BLaER1 treated with 17β-estradiol and CSF1 and Interleukin-3, amounts not matched to agents 10 nM and 100 nM (cell line): ENCODE data around the gene SIK3.
"Not testable (repeated sequence)": the region's sequence is repeated elsewhere in the genome, so short reads cannot be mapped to it uniquely, and the experiment has no call there.

Experiments used
- H3K27ac ChIP-seq, 11 experiments: shearing (Covaris generic); formaldehyde crosslinking; 2 replicates each; pipeline ENCODE4 v1.8.1; 2022
- H3K27me3 ChIP-seq, 11 experiments: shearing (Covaris generic); formaldehyde crosslinking; 2 replicates each; pipeline ENCODE4 v1.8.1; 2022
- H3K36me3 ChIP-seq, 11 experiments: shearing (Covaris generic); formaldehyde crosslinking; 2 replicates each; pipeline ENCODE4 v1.8.1; 2022
- H3K4me1 ChIP-seq, 10 experiments: shearing (Covaris generic); formaldehyde crosslinking; 2 replicates each; pipeline ENCODE4 v1.8.1; 2022
- H3K4me2 ChIP-seq, 11 experiments: shearing (Covaris generic); formaldehyde crosslinking; 2 replicates each; pipeline ENCODE4 v1.8.1; 2022
- H3K4me3 ChIP-seq, 10 experiments: shearing (Covaris generic); formaldehyde crosslinking; 2 replicates each; pipeline ENCODE4 v1.8.1; 2022
- H3K9ac ChIP-seq, 11 experiments: shearing (Covaris generic); formaldehyde crosslinking; 2 replicates each; pipeline ENCODE4 v1.8.1; 2022
- H3K9me3 ChIP-seq, 11 experiments: shearing (Covaris generic); formaldehyde crosslinking; replicated peaks in 1 of 11; 2 replicates each; pipeline ENCODE4 v1.8.1; 2022
- H4K20me1 ChIP-seq, 11 experiments: shearing (Covaris generic); formaldehyde crosslinking; 2 replicates each; pipeline ENCODE4 v1.8.1; 2022
- Cebpa-rat ChIP-seq, 11 experiments: shearing (Covaris generic); IDR thresholded peaks; 2 replicates each; pipeline ENCODE4 v1.8.1; 2022

SIK3 gene

DNA sequence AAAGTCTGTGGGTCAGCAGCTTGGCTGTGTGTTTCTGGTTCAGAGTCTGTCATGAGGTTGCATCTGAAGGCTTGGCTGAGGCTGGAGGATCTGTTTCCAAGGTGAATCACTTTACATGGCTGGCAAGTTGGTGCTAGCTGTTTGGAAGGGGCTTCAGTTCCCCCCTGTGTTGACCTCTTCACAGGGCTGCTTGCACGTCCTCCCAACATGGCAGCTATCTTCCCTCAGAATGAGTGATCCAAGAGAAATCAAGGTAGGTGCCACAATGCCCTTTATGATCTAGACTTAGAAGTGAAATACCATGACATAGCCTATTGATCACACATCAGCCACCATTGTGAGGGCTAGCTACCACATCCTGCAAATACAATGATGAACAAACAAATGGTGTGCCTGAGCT lies 285.1 kb downstream of the SIK3 start:
- H3K27ac ChIP-seq: no peak overlapping the region
- H3K9me3 ChIP-seq: no peaks in the 10 kb centered on the region
- H3K4me3 ChIP-seq: no peak overlapping the region
- no peak overlapping the region for H3K4me2 ChIP-seq
- no peaks in the 10 kb centered on the region for H3K36me3 ChIP-seq
- no peak for TF ChIP-seq Cebpa-rat (IDR thresholded peaks at IDR 0.05)
- no peak overlapping the region for H3K9ac ChIP-seq
- no peaks in the 10 kb centered on the region for H3K4me1 ChIP-seq
- no peaks in the 10 kb centered on the region for H3K27me3 ChIP-seq
- no peaks in the 10 kb centered on the region for H4K20me1 ChIP-seq

DNA sequence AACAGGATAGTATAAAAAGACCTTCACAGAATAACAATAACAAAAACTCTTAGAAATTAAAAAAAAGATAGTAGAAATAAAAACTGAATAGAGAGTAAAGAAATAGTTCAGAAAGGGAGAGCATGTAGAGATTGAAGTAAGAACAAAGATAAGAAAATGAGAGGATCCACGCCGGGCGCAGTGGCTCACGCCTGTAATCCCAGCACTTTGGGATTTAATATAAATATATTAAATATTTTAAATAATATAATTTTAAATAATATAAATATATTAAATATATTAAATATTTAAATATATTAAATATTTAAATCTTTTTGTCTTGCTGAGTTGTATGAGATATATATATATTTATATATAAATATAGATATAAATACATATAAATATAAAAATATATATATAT lies 286.1 kb downstream of the SIK3 start:
- H4K20me1 ChIP-seq: no peaks in the 10 kb centered on the region
- H3K36me3 ChIP-seq: no peaks in the 10 kb centered on the region
- no peaks in the 10 kb centered on the region for H3K9me3 ChIP-seq
- no peak overlapping the region for H3K27ac ChIP-seq
- no peak overlapping the region for H3K9ac ChIP-seq
- H3K27me3 ChIP-seq: no peaks in the 10 kb centered on the region
- H3K4me1 ChIP-seq: no peaks in the 10 kb centered on the region
- TF ChIP-seq Cebpa-rat (IDR thresholded peaks at IDR 0.05): no peak
- H3K4me2 ChIP-seq: no peak overlapping the region
- H3K4me3 ChIP-seq: no peak overlapping the region

DNA sequence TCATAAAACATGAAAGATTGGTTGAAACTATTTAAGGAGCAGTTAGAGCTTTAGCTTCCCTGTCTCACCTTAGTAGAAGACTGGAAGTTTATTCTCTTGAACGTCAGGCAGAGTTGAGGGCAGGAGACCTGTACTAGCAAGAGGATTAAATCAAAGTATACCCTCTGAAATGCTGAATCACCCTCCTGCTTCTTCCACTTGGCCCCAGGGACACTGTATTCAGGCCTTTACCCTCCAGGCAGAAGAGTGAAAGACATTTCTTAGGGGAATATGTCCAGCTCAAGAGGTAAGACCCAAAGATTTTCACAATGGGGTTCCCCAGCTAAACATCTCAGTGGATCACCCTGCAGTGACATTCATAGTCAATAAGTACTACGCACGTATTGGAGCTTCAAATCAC lies 287.0 kb downstream of the SIK3 start:
- Histone ChIP-seq H3K27me3 (no peaks in the 10 kb centered on the region), H3K9me3 (no peaks in the 10 kb centered on the region), H3K9ac (no peak overlapping the region), H3K27ac (no peak overlapping the region), H4K20me1 (no peaks in the 10 kb centered on the region), H3K36me3 (no peaks in the 10 kb centered on the region), H3K4me3 (no peak overlapping the region), H3K4me2 (no peak overlapping the region), H3K4me1 (no peaks in the 10 kb centered on the region)
- TF ChIP-seq Cebpa-rat (IDR thresholded peaks at IDR 0.05): no peak

DNA sequence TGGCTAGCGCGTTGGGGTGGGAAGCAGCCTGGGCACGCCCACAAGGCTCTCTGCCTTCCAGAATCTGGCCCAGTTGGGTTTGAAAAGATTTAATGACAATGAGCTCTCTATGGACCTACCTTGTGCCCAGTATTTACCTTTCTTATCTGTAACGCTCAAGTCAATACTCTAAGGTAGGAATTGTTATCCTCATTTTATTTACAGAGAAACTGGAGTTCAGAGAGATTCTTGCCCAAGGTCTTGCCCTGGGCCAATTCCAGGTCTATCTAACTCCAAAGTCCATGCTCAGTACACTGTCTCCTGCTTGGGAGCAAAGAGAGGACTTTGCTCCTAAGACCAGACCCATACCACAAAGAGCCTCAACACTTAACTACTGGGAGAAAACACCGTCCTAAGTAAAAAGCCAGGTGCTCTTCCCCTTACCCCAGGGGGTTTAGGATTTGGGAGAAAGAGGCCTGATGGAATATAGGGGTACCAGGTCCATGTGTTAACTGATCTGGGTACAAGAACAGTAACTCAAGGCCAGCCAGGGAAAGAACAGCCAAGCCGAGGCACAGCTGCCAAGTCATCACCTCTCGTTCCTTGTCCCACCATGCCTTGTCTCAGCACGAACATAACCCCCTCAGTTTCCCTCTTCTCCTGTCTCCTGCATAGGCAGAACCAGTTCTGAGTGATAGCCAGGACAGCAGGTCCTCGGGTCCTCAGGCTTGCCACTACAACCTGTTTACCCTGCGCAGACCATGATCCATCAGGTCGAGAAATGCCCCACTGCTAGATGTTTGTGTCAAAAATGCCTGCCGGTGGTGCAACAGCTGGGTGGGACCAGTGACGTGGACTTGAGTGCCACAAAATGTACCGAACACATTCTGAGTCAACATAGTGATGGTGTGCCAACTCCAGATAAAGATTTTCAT lies 289.7 kb downstream of the SIK3 start:
- Histone ChIP-seq H3K4me2 (no peak overlapping the region), H3K27me3 (no peaks in the 10 kb centered on the region), H3K4me1 (no peaks in the 10 kb centered on the region), H3K36me3 (no peaks in the 10 kb centered on the region), H3K27ac (no peak overlapping the region), H3K9ac (no peak overlapping the region), H3K4me3 (no peak overlapping the region), H3K9me3 (no peaks in the 10 kb centered on the region), H4K20me1 (no peaks in the 10 kb centered on the region)
- TF ChIP-seq Cebpa-rat (IDR thresholded peaks at IDR 0.05): no peak

DNA sequence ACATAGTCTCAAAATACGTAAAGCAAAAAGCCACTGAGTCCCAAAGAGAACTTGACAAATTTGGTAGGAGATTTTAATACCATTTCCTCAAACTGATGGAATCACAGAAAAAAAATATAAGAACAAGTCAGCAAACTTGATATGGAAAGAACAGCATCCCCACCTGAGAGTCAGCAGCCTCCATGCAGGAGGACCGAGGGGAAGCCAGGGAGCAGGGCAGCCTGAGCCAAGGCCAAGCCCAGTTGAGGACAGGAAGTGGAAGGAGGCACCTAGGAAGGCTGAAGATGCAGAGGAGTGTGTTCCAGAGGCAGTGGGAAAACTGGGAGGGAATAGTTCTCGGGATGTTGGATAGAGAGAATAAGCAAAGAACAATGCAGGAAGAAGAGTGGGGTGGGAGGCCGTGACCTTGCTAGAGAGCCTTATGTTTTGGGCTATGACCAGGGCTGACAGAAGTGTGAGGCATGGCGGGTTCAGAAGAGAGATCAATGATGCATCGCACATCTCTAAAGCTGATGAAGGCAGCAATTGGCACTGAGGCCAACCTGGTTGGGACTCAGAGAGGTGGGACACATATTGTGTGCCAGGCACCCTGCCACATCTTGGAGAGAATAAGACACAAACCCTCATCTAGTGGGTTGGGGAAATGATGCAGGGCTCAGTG lies 290.5 kb downstream of the SIK3 start:
- no peaks in the 10 kb centered on the region for H4K20me1 ChIP-seq
- no peak for TF ChIP-seq Cebpa-rat (IDR thresholded peaks at IDR 0.05)
- no peak overlapping the region for H3K27ac ChIP-seq
- no peak overlapping the region for H3K9ac ChIP-seq
- no peak overlapping the region for H3K4me2 ChIP-seq
- H3K9me3 ChIP-seq: no peaks in the 10 kb centered on the region
- H3K27me3 ChIP-seq: no peaks in the 10 kb centered on the region
- no peaks in the 10 kb centered on the region for H3K4me1 ChIP-seq
- H3K4me3 ChIP-seq: no peak overlapping the region
- no peaks in the 10 kb centered on the region for H3K36me3 ChIP-seq

DNA sequence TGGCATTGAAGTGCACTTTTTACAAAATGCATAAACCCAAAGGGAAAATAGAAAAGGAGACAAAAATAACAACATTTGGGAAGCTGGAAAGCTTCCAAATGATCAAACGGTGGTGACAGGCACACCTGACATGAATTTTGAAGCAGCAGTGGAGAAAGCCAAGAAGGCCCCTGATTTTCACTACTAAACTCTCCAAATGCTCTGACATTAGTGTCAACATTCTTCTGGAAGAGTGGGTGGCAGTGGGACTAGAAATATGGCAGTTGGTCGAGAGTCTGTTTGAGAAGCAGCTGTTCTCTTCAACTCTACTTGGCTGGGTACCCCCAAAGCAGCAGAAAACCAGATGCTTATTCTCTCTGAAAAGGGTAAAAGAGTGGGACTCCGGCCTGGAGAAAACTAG lies 294.2 kb downstream of the SIK3 start:
- H3K4me1 ChIP-seq: no peaks in the 10 kb centered on the region
- no peak overlapping the region for H3K9ac ChIP-seq
- no peak overlapping the region for H3K4me2 ChIP-seq
- no peaks in the 10 kb centered on the region for H4K20me1 ChIP-seq
- no peaks in the 10 kb centered on the region for H3K9me3 ChIP-seq
- H3K27ac ChIP-seq: no peak overlapping the region
- H3K27me3 ChIP-seq: no peaks in the 10 kb centered on the region
- no peak for TF ChIP-seq Cebpa-rat (IDR thresholded peaks at IDR 0.05)
- H3K36me3 ChIP-seq: no peaks in the 10 kb centered on the region
- no peak overlapping the region for H3K4me3 ChIP-seq

DNA sequence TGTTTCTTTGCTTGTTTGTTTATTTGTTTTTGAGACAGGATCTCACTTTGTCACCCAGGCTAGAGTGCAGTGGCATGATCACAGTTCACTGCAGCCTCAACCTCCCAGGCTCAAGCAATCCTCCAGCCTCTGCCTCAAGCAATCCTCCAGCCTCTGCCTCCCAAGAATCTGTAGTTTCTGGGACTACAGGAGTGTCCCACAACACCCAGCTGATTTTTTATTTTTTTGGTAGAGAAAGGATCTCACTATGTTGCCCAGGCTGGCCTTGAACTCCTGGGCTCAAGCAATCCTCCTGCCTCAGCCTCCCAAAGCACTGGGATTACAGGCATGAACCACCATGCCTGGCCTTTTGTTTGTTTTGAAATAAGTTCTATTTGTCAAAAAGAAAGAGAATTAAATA lies 296.6 kb downstream of the SIK3 start:
- not testable (repeated sequence) for H3K4me3 ChIP-seq, H3K27me3 ChIP-seq, H4K20me1 ChIP-seq, H3K4me1 ChIP-seq, H3K36me3 ChIP-seq, H3K9ac ChIP-seq, H3K27ac ChIP-seq, H3K9me3 ChIP-seq, H3K4me2 ChIP-seq

DNA sequence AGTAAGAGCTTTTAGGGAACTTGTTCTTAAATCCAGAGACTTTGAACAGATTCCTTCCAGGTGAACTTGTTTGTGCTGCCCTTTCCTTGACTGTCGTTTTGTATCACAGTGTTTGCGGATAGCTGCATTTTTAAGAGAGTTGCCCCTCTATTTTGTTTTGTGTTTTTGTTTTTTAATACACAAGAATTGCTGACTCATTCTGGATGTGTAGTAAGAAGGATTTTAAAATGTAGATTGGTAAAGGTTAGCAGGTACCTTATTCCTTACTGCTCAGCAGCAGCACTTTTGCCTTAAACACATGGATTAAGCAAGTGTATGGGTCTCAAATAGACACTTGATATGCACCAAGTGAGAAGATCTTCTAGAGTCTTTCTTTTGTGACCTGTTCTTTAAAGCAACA lies 297.6 kb downstream of the SIK3 start:
- no peaks in the 10 kb centered on the region for H3K27me3 ChIP-seq
- no peak overlapping the region for H3K9ac ChIP-seq
- H3K36me3 ChIP-seq: no peaks in the 10 kb centered on the region
- no peak for TF ChIP-seq Cebpa-rat (IDR thresholded peaks at IDR 0.05)
- H3K4me1 ChIP-seq: no peaks in the 10 kb centered on the region
- H3K4me2 ChIP-seq: no peak overlapping the region
- H3K9me3 ChIP-seq: peaks cover 0 to 6% (median 0%) of the 10 kb centered on the region in 11 experiments; a peak in 1 of 22 replicates
- no peaks in the 10 kb centered on the region for H4K20me1 ChIP-seq
- H3K27ac ChIP-seq: no peak overlapping the region
- no peak overlapping the region for H3K4me3 ChIP-seq

DNA sequence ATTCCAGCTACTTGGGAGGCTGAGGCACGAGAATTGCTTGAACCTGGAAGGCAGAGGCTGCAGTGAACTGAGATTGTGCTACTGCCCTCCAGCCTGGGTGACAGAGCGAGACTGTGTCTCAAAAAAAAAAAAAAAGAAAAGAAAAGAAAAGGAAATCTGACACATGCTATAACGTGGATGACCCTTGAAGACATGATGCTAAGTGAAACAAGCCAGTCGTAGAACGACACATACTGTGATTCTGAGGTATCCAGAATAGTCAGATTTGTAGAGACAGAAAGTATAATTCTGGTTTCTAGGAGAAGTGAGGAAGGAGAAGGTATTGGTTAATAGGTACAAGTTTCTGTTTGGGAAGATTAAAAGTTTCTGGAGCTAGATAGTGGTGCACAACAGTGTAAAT lies 299.9 kb downstream of the SIK3 start:
- no peak overlapping the region for H3K4me3 ChIP-seq
- peaks cover 0 to 12% (median 0%) of the 10 kb centered on the region in 11 experiments; a peak in 1 of 22 replicates for H3K9me3 ChIP-seq
- H3K4me2 ChIP-seq: no peak overlapping the region
- no peaks in the 10 kb centered on the region for H3K36me3 ChIP-seq
- no peak overlapping the region for H3K27ac ChIP-seq
- TF ChIP-seq Cebpa-rat (IDR thresholded peaks at IDR 0.05): no peak
- no peaks in the 10 kb centered on the region for H3K4me1 ChIP-seq
- no peaks in the 10 kb centered on the region for H4K20me1 ChIP-seq
- no peak overlapping the region for H3K9ac ChIP-seq
- H3K27me3 ChIP-seq: no peaks in the 10 kb centered on the region

DNA sequence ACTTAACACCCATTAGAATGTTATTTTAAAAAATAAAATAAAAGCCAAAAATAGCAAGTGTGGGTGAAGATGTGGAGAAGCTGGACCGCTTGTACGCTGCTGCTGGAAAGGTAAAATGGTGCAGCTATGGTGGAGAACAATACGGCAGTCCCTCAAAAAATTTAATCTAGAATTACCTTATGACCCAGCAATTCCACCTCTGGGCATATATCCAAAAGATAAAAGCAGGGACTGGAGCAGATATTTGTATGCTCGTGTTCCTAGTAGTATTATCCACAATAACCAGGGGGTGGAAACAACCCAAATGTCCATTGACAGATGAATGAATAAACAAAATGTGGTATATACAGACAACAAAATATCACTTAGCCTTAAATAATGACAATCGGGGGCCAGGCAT lies 300.4 kb downstream of the SIK3 start:
- peaks cover 0 to 12% (median 0%) of the 10 kb centered on the region in 11 experiments; a peak in 1 of 22 replicates for H3K9me3 ChIP-seq
- no peaks in the 10 kb centered on the region for H3K27me3 ChIP-seq
- no peak overlapping the region for H3K4me3 ChIP-seq
- H3K4me1 ChIP-seq: peaks cover 0 to 4% (median 0%) of the 10 kb centered on the region in 10 experiments; a peak in 4 of 20 replicates
- H4K20me1 ChIP-seq: no peaks in the 10 kb centered on the region
- H3K27ac ChIP-seq: no peak overlapping the region
- TF ChIP-seq Cebpa-rat (IDR thresholded peaks at IDR 0.05): no peak
- H3K9ac ChIP-seq: no peak overlapping the region
- H3K4me2 ChIP-seq: no peak overlapping the region
- H3K36me3 ChIP-seq: no peaks in the 10 kb centered on the region
